Calu3 (cell line): ENCODE data around the gene COX4I1. TPM values are rescaled to one million over a fixed set of nuclear protein-coding genes. Genes with fewer than 3 reads are reported as not detected.

Experiments used
- BruUV-seq: library from RNA; stranded (reverse); fragments of 400-500 nt; replicated peaks from 2 replicates; lab custom pipeline; 2021; lab: Mats Ljungman, UMichigan
- CTCF ChIA-PET: fragments of 300-600 bp; sonication (Branson Sonifier 250); formaldehyde crosslinking; loops from one replicate; lab custom pipeline; 2022; ENCODE audit warnings: antibody characterized with exemption; lab: Charles Lee
- DNase-seq: peaks from one replicate; pipeline ENCODE4 v3.0.0; 2022
- H3K27ac Mint-ChIP-seq: one replicate; pipeline ENCODE4 v1.8.0; 2022; ENCODE audit warnings: mixed read lengths; ENCODE audit not compliant: unreplicated experiment
- H3K27me3 Mint-ChIP-seq: one replicate; pipeline ENCODE4 v1.8.0; 2022; ENCODE audit warnings: mixed read lengths; ENCODE audit not compliant: unreplicated experiment
- H3K36me3 Mint-ChIP-seq: one replicate; pipeline ENCODE4 v1.8.0; 2022; ENCODE audit warnings: mild to moderate bottlenecking, moderate library complexity, mixed read lengths; ENCODE audit not compliant: insufficient read depth, unreplicated experiment
- H3K4me1 Mint-ChIP-seq: one replicate; pipeline ENCODE4 v1.8.0; 2022; ENCODE audit warnings: mild to moderate bottlenecking, low read depth, mixed read lengths; ENCODE audit not compliant: unreplicated experiment
- H3K4me3 Mint-ChIP-seq: one replicate; pipeline ENCODE4 v1.8.0; 2022; ENCODE audit warnings: mild to moderate bottlenecking, low read depth, moderate library complexity, mixed read lengths; ENCODE audit not compliant: unreplicated experiment
- H3K9me3 Mint-ChIP-seq: one replicate; pipeline ENCODE4 v1.8.0; 2022; ENCODE audit warnings: low read depth, mixed read lengths; ENCODE audit not compliant: unreplicated experiment
- CTCF ChIP-seq: fragments of 200-600 bp; IDR thresholded peaks from one replicate; pipeline ENCODE4 v1.8.0; 2022; ENCODE audit warnings: antibody characterized with exemption; ENCODE audit not compliant: unreplicated experiment
- intact Hi-C: fragments of 100-400 bp; cut with micrococcal nuclease; formaldehyde crosslinking; loops from one replicate; pipeline ENCODE4 v1.10.0; 2022; ENCODE audit not compliant: unreplicated experiment
- total RNA-seq: library from RNA; stranded (reverse); gene quantifications from 2 replicates; pipeline ENCODE4 v1.2.3, GENCODE V29; 2022

COX4I1 gene
- total RNA-seq, 1 experiment from 2014 or later, result 639 TPM

GRCh38 chr16:85838381-85838780 is 38.9 kb downstream of the COX4I1 start:
- H3K27ac Mint-ChIP-seq, result no peak overlapping the region
- no TSS peak for BruUV-seq
- intact Hi-C loops, result no loop called here

GRCh38 chr16:85838876-85839585 is 39.5 kb downstream of the COX4I1 start:
- no peak for TF ChIP-seq CTCF

More at GRCh38 chr16:85838381-85838780, 38.9 kb downstream of the COX4I1 start:
- Mint-ChIP-seq H3K9me3 (peaks cover 4% of the 10 kb centered on the region), H3K36me3 (peaks cover 4% of the 10 kb centered on the region), H3K4me1 (no peaks in the 10 kb centered on the region), H3K4me3 (no peak overlapping the region), H3K27me3 (peaks cover 94% of the 10 kb centered on the region)
- no peak for DNase-seq
- CTCF ChIA-PET, result no interaction called here
- no peak for TF ChIP-seq CTCF

GRCh38 chr16:85839681-85840240 is 40.3 kb downstream of the COX4I1 start:
- H3K9me3 Mint-ChIP-seq, result no peaks in the 10 kb centered on the region
- H3K36me3 Mint-ChIP-seq, result peaks cover 4% of the 10 kb centered on the region
- BruUV-seq, result no TSS peak
- H3K4me3 Mint-ChIP-seq, result no peak overlapping the region
- DNase-seq, result no peak
- intact Hi-C loops, result no loop called here
- no peak overlapping the region for H3K27ac Mint-ChIP-seq
- CTCF ChIA-PET, result interaction anchor here (0.7 kb wide), 1 partner anchor 418 kb away, joined by 3 read pairs; no protein-coding TSS in a partner anchor
- peaks cover 2% of the 10 kb centered on the region for H3K4me1 Mint-ChIP-seq
- H3K27me3 Mint-ChIP-seq, result peaks cover 94% of the 10 kb centered on the region
- no peak for TF ChIP-seq CTCF

More at GRCh38 chr16:85838876-85839585, 39.5 kb downstream of the COX4I1 start:
- intact Hi-C loops, result no loop called here
- Mint-ChIP-seq H3K4me3 (no peak overlapping the region), H3K36me3 (peaks cover 4% of the 10 kb centered on the region), H3K4me1 (no peaks in the 10 kb centered on the region), H3K27ac (no peak overlapping the region), H3K9me3 (no peaks in the 10 kb centered on the region), H3K27me3 (peaks cover 94% of the 10 kb centered on the region)
- CTCF ChIA-PET, result no interaction called here
- BruUV-seq, result no TSS peak
- no peak for DNase-seq

GRCh38 chr16:85840395-85840794 is 40.9 kb downstream of the COX4I1 start:
- TF ChIP-seq CTCF, result no peak
- DNase-seq, result no peak
- Mint-ChIP-seq H3K4me3 (no peak overlapping the region), H3K36me3 (peaks cover 4% of the 10 kb centered on the region), H3K27ac (no peak overlapping the region), H3K4me1 (peaks cover 6% of the 10 kb centered on the region), H3K27me3 (peaks cover 94% of the 10 kb centered on the region), H3K9me3 (no peaks in the 10 kb centered on the region)
- CTCF ChIA-PET, result interaction anchor here (0.7 kb wide), 1 partner anchor 419 kb away, joined by 3 read pairs; no protein-coding TSS in a partner anchor
- BruUV-seq, result no TSS peak
- intact Hi-C loops, result no loop called here
